K562 (cell line): ENCODE measurements around the gene RAB26. TPM values are rescaled to one million over a fixed set of nuclear protein-coding genes. Genes with fewer than 3 reads are reported as not detected.
A peak's percentile ranks its signal among the peaks of the same experiment; 100 is the strongest.

Source experiments
- ATAC-seq: fragments of 200-7000 bp; cut with Tn5 transposase; 3 replicates; pipeline ENCODE4 v1.9.1; 2020; ENCODE audit warnings: moderate library complexity
- BruUV-seq: library from RNA; stranded (reverse); fragments of 400-500 nt; replicated peaks from 2 replicates; lab custom pipeline; 2021; lab: Mats Ljungman, UMichigan
- CTCF ChIA-PET: fragments of 300-600 bp; formaldehyde crosslinking; extraction: SDS; loops from one replicate; lab custom pipeline; 2021; ENCODE audit warnings: low intra/inter-chr PET ratio; lab: Yijun Ruan, JAX
- POLR2A ChIA-PET: fragments of 300-600, 350-650 bp; sonication (Branson Sonifier 250); formaldehyde crosslinking; extraction: SDS; loops from one replicate; lab custom pipeline; 2021; ENCODE audit warnings: antibody characterized with exemption, inconsistent platforms; lab: Yijun Ruan, JAX
- DNase-seq, 4 experiments: peaks; one replicate each; pipeline versions ENCODE4 v3.0.0 to v3.0.0-alpha.2; 2011 to 2018; ENCODE audit warnings: low spot score in 3 of 4, mixed read lengths in 3 of 4; ENCODE audit errors: extremely low read depth in 1 of 4
- FAIRE-seq: peaks from 2 replicates; lab custom pipeline; 2011; peaks lifted over from hg19 to GRCh38; lab: Jason Lieb, UNC
- H2AFZ ChIP-seq: 2 replicates; pipeline ENCODE4 v1.6.0; 2011; ENCODE audit warnings: low read depth, low read length, control low read depth, inconsistent platforms
- H3K27ac ChIP-seq: fragments of 200-600 bp; 3 replicates; pipeline ENCODE4 v1.8.0; 2011; ENCODE audit warnings: low read depth, mild to moderate bottlenecking, control low read depth, inconsistent platforms, low read length, moderate library complexity, mixed read lengths; ENCODE audit errors: extremely low read depth
- H3K27me3 ChIP-seq, 2 experiments: fragments of 300-600 bp in 1 of 2; 2 replicates in 1 of 2; 3 replicates in 1 of 2; pipeline versions ENCODE4 v1.6.0 to v1.8.0; 2011; ENCODE audit warnings: inconsistent platforms in 2 of 2, low read length in 2 of 2, mild to moderate bottlenecking in 1 of 2, mixed read lengths in 1 of 2, moderate library complexity in 1 of 2; ENCODE audit not compliant: control insufficient read depth in 2 of 2, insufficient read depth in 2 of 2
- H3K36me3 ChIP-seq: fragments of 300-600 bp; 3 replicates; pipeline ENCODE4 v1.8.0; 2011; ENCODE audit warnings: mild to moderate bottlenecking, low read length, inconsistent platforms; ENCODE audit not compliant: control insufficient read depth, insufficient read depth
- H3K4me1 ChIP-seq, 2 experiments: fragments of 200-600 bp in 1 of 2; replicated peaks in 1 of 2; 2 replicates in 1 of 2; 3 replicates in 1 of 2; pipeline versions ENCODE4 v1.5.1 to v1.8.0; 2011; ENCODE audit warnings: inconsistent platforms in 2 of 2, low read length in 2 of 2, mild to moderate bottlenecking in 1 of 2, mixed read lengths in 1 of 2, moderate library complexity in 1 of 2; ENCODE audit not compliant: control insufficient read depth in 2 of 2, insufficient read depth in 2 of 2
- H3K4me2 ChIP-seq: 2 replicates; pipeline ENCODE4 v1.6.1; 2011; ENCODE audit warnings: low read length, control low read depth, inconsistent platforms, mixed read lengths; ENCODE audit not compliant: insufficient read depth
- H3K4me3 ChIP-seq: fragments of 200-600 bp; sonication (generic), shearing (Covaris generic); 2 replicates; pipeline ENCODE4 v1.5.1; 2016; ENCODE audit warnings: control low read depth, inconsistent platforms
- H3K79me2 ChIP-seq: fragments of 200-600 bp; 3 replicates; pipeline ENCODE4 v1.8.0; 2011; ENCODE audit warnings: low read length, inconsistent platforms; ENCODE audit not compliant: control insufficient read depth, insufficient read depth
- H3K9ac ChIP-seq, 2 experiments: 2 replicates each; pipeline versions ENCODE4 v1.6.0 to v1.6.1; 2011; ENCODE audit warnings: low read depth in 2 of 2, low read length in 2 of 2, control low read depth in 1 of 2, inconsistent platforms in 1 of 2, mild to moderate bottlenecking in 1 of 2, mixed read lengths in 1 of 2; ENCODE audit not compliant: insufficient read depth in 1 of 2
- H3K9me1 ChIP-seq: one replicate; pipeline ENCODE4 v1.6.0; 2011; ENCODE audit warnings: inconsistent platforms, mild to moderate bottlenecking, low read length, moderate library complexity; ENCODE audit not compliant: control insufficient read depth, insufficient read depth
- H3K9me3 ChIP-seq: replicated peaks from 2 replicates; pipeline ENCODE4 v1.5.1; 2011; ENCODE audit warnings: low read depth, low read length, inconsistent platforms; ENCODE audit not compliant: control insufficient read depth, insufficient read depth
- H4K20me1 ChIP-seq: replicated peaks from 2 replicates; pipeline ENCODE4 v1.6.1; 2011; ENCODE audit warnings: low read length, inconsistent platforms, mixed read lengths; ENCODE audit not compliant: control insufficient read depth, insufficient read depth
- BHLHE40 ChIP-seq: IDR thresholded peaks from 2 replicates; pipeline ENCODE4 v1.6.1; 2011; ENCODE audit warnings: low read length, improper control_type of control experiment
- CBX3 ChIP-seq, 2 experiments: IDR thresholded peaks; 1 replicate in 1 of 2; 2 replicates in 1 of 2; pipeline ENCODE4 v1.6.1; 2012; ENCODE audit warnings: inconsistent platforms in 2 of 2, low read length in 2 of 2, borderline replicate concordance in 1 of 2, control low read depth in 1 of 2
- CREB3 ChIP-seq: fragments of 450-650 bp; conservative IDR thresholded peaks from 2 replicates; pipeline ENCODE4 v1.6.1; 2016; ENCODE audit warnings: missing genetic modification characterization, low read depth, mild to moderate bottlenecking, missing compliant biosample characterization, moderate library complexity
- ERF ChIP-seq: fragments of 450-650 bp; formaldehyde crosslinking; IDR thresholded peaks from 2 replicates; pipeline ENCODE4 v1.4.0; 2020; ENCODE audit warnings: mild to moderate bottlenecking, mixed read lengths
- GATAD2B ChIP-seq: fragments of 450-650 bp; IDR thresholded peaks from 2 replicates; pipeline ENCODE4 v1.6.1; 2017; ENCODE audit warnings: mild to moderate bottlenecking, borderline replicate concordance
- KLF13 ChIP-seq: fragments of 450-650 bp; IDR thresholded peaks from 2 replicates; pipeline ENCODE4 v1.6.1; 2016; ENCODE audit warnings: missing genetic modification characterization, low read depth, mild to moderate bottlenecking, missing compliant biosample characterization, moderate library complexity, borderline replicate concordance
- KLF6 ChIP-seq: fragments of 250-450 bp; sonication (Bioruptor Pico); IDR thresholded peaks from 2 replicates; pipeline ENCODE4 v1.4.0; 2020; ENCODE audit warnings: mild to moderate bottlenecking, moderate library complexity, borderline replicate concordance
- NR1H2 ChIP-seq: sonication (generic); formaldehyde crosslinking; IDR thresholded peaks from 2 replicates; pipeline ENCODE4 v1.4.0; 2020; ENCODE audit warnings: mild to moderate bottlenecking, missing genetic modification reagents
- PTTG1 ChIP-seq: fragments of 450-650 bp; IDR thresholded peaks from 2 replicates; pipeline ENCODE4 v1.6.1; 2016; ENCODE audit warnings: low read depth, mild to moderate bottlenecking, missing genetic modification characterization, missing compliant biosample characterization
- RBM15 ChIP-seq: fragments of 200-400 bp; formaldehyde crosslinking; IDR thresholded peaks from 2 replicates; pipeline ENCODE4 v1.6.1; 2018; ENCODE audit warnings: mild to moderate bottlenecking, low read length, moderate library complexity; ENCODE audit not compliant: insufficient read depth
- SP1 ChIP-seq: sonication (generic); formaldehyde crosslinking; IDR thresholded peaks from 2 replicates; pipeline ENCODE4 v1.8.1; 2022; ENCODE audit warnings: mild to moderate bottlenecking, missing genetic modification reagents
- TAF1 ChIP-seq: IDR thresholded peaks from 2 replicates; pipeline ENCODE4 v1.6.1; 2011; ENCODE audit warnings: mild to moderate bottlenecking, low read length, moderate library complexity; ENCODE audit not compliant: insufficient read depth, control insufficient read depth, severe bottlenecking; ENCODE audit errors: extremely low read depth
- TARDBP ChIP-seq: fragments of 450-650 bp; IDR thresholded peaks from 2 replicates; pipeline ENCODE4 v1.6.1; 2016
- VEZF1 ChIP-seq: fragments of 200-800 bp; sonication (Bioruptor generic); IDR thresholded peaks from 2 replicates; pipeline ENCODE4 v1.6.1; 2017; ENCODE audit warnings: missing genetic modification characterization, missing compliant biosample characterization
- ZNF436 ChIP-seq: fragments of 250-450, 450-650 bp; sonication (Bioruptor Pico); formaldehyde crosslinking; IDR thresholded peaks from 2 replicates; pipeline ENCODE4 v1.7.0; 2020; ENCODE audit warnings: mild to moderate bottlenecking
- ZNF668 ChIP-seq: fragments of 250-450 bp; sonication (Bioruptor Pico); IDR thresholded peaks from 2 replicates; pipeline ENCODE4 v1.8.0; 2022; ENCODE audit warnings: mild to moderate bottlenecking, inconsistent platforms
- WGBS: fragments of 100-300 bp; shearing (Covaris generic); methylation state at CpG from one replicate; pipeline ENCODE4 v1.1.6; 2016; ENCODE audit warnings: low coverage, mixed read lengths; ENCODE audit not compliant: insufficient coverage; ENCODE audit errors: missing lambda C conversion rate; 5-methylcytosine and 5-hydroxymethylcytosine counted together
- in situ Hi-C: fragments of 300-500 bp; cut with MboI; formaldehyde crosslinking; loops from 4 replicates; pipeline ENCODE4 v1.15.0; 2018; ENCODE audit warnings: inconsistent platforms, mixed read lengths
- intact Hi-C: fragments of 100-400 bp; cut with micrococcal nuclease; formaldehyde crosslinking; loops from 2 replicates; pipeline ENCODE4 v1.14.2; 2022
- polyA plus RNA-seq, 8 experiments: library from polyadenylated mRNA; depleted of rRNA in 4 of 8; stranded (reverse) in 5 of 8; unstranded in 3 of 8; fragments of >200 nt; fragmentation: Nextera tagmentation in 2 of 8; fragmentation: Illumina TruSeq in 1 of 8; extraction: Ambion mirVana in 2 of 8; extraction: Trizol in 1 of 8; gene quantifications; 2 replicates each; pipeline versions ENCODE4 v1.2.1 to v1.2.3, GENCODE V29; 2011 to 2014; ENCODE audit warnings: inconsistent platforms in 1 of 8, missing spikeins in 1 of 8
- total RNA-seq, 7 experiments: library from RNA; depleted of rRNA in 6 of 7; stranded (reverse); fragments of >200 nt in 6 of 7; fragmentation: Illumina TruSeq in 2 of 7; extraction: Trizol in 2 of 7; gene quantifications; 2 replicates each; pipeline versions ENCODE4 v1.2.1 to v1.2.3, GENCODE V29; 2011 to 2021; ENCODE audit warnings: low replicate concordance in 1 of 7
- TF ChIP-seq, protein P1 (sequence below): sonication (generic); formaldehyde crosslinking; IDR thresholded peaks from 2 replicates; pipeline ENCODE4 v1.8.0; 2022; ENCODE audit warnings: mild to moderate bottlenecking, missing genetic modification reagents, borderline replicate concordance

The RAB26 gene
- total and polyA plus RNA-seq, 9 of the 15 experiments (the other 6 are each of a cell fraction or from before 2014, with no cell fraction given), result 0.25 to 6.1 (median 2.1) TPM

DNA sequence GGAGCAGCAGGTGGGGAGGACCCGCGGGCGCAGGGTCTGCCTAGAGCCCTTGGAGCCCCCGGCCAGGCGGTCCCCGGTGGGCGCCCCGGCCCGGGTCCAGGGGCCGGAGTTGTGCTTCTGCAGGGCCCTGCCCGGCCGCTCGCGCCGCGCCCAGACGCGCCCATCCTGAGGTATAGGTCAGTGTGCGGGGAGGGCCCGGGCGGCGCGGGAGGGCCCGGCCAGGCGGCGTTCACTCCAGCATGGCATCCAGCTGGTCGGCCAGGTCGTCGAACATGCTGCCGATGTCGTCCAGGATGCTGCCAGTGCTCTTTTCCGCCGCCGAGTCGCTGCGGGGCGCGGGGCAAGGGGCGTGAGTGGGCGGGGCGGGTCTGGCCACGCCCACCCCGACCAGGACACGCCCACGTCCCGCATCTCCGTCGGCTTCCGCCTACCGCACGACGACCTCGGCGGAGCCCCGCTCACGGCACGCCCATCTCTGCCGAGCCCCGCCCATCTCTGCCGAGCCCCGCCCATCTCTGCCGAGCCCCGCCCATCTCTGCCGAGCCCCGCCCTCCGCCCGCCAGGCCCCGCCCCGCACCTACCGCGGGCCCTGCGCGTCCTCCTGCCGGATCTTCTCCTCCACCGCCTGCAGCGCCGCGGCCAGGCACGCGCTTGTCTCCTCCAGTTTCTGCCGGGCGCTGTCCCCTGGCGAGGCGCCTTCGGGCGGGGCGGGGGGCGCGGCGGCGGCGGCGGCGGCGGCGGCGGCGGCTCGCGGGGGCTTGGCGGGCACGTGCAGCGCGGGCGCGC, 30.1 kb downstream of the RAB26 start:
- Histone ChIP-seq H3K9me1 (no peaks in the 10 kb centered on the region), H3K9me3 (no peaks in the 10 kb centered on the region), H2AFZ (no peak overlapping the region), H3K79me2 (no peaks in the 10 kb centered on the region), H3K36me3 (peaks cover 39% of the 10 kb centered on the region; the same call in 1 of the 3 replicates), H4K20me1 (no peaks in the 10 kb centered on the region; the same call in 1 of the 2 replicates), H3K4me3 (no peak overlapping the region), H3K27me3 (no peaks in the 10 kb centered on the region), H3K4me2 (no peak overlapping the region), H3K9ac (no peak overlapping the region), H3K4me1 (peaks cover 2 to 81% of the 10 kb centered on the region in 2 experiments; a peak in 3 of 5 replicates), H3K27ac (no peak overlapping the region)
- no TSS peak for BruUV-seq
- FAIRE-seq, result peak; percentile 83
- CTCF ChIA-PET, result no interaction called here
- peak; percentile 94 for ATAC-seq
- peak; percentile 85 to 97 (median 92) for DNase-seq
- WGBS, result 82% methylated on average over 23 of the region's 106 CpGs
- in situ Hi-C loops, result no loop called here
- POLR2A ChIA-PET, result interaction anchor here (0.5 to 1.1 kb wide), 3 partner anchors 11 to 110 kb away, joined by 3 to 7 read pairs (median 3); no protein-coding TSS in a partner anchor
- intact Hi-C loops, result no loop called here
- peak; percentile 95 for TF ChIP-seq SP1 (CRISPR knock-in tag)
- TF ChIP-seq KLF6 (CRISPR knock-in tag), result no peak
- TF ChIP-seq ZNF436 (CRISPR knock-in tag), result no peak
- TF ChIP-seq VEZF1 (CRISPR knock-in tag), result peak; percentile 49
- 0 out of 2 replicates have a peak, but pooled peaks have one; percentile 64 for TF ChIP-seq ERF (CRISPR knock-in tag)
- TF ChIP-seq ZNF668 (CRISPR knock-in tag), result no peak
- TF ChIP-seq, protein P1, sequence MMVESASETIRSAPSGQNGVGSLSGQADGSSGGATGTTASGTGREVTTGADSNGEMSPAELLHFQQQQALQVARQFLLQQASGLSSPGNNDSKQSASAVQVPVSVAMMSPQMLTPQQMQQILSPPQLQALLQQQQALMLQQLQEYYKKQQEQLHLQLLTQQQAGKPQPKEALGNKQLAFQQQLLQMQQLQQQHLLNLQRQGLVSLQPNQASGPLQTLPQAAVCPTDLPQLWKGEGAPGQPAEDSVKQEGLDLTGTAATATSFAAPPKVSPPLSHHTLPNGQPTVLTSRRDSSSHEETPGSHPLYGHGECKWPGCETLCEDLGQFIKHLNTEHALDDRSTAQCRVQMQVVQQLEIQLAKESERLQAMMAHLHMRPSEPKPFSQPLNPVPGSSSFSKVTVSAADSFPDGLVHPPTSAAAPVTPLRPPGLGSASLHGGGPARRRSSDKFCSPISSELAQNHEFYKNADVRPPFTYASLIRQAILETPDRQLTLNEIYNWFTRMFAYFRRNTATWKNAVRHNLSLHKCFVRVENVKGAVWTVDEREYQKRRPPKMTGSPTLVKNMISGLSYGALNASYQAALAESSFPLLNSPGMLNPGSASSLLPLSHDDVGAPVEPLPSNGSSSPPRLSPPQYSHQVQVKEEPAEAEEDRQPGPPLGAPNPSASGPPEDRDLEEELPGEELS, result peak; percentile 80; the same call in 1 of the 2 replicates
- TF ChIP-seq CREB3, result no peak
- TF ChIP-seq GATAD2B, result no peak
- no peak for TF ChIP-seq TARDBP
- no peak for TF ChIP-seq RBM15
- TF ChIP-seq BHLHE40, result peak; percentile 67
- no peak for TF ChIP-seq NR1H2 (CRISPR knock-in tag)
- peak in 1 of 2 experiments; percentile 55; a peak in 1 of 3 replicates for TF ChIP-seq CBX3 (IDR thresholded peaks at IDR 0.05; ENCODE audit: borderline replicate concordance in 1 of 2, low read length in 2 of 2)
- 0 out of 2 replicates have a peak, but pooled peaks have one; percentile 25 for TF ChIP-seq KLF13
- TF ChIP-seq PTTG1 (tag), result no peak
- TF ChIP-seq TAF1, result peak; percentile 41
